HepG2 (cell line): ENCODE data around the gene MAPK8IP3.

ENCODE experiments used
- CTCF ChIP-seq: sonication (generic); formaldehyde crosslinking; IDR thresholded peaks from 2 replicates; pipeline ENCODE4 v1.5.0; 2020; ENCODE audit warnings: mild to moderate bottlenecking, missing genetic modification reagents, moderate library complexity
- ELF4 ChIP-seq: sonication (generic); formaldehyde crosslinking; IDR thresholded peaks from 2 replicates; pipeline ENCODE4 v1.5.0; 2020; ENCODE audit warnings: missing genetic modification reagents, mild to moderate bottlenecking, moderate library complexity, borderline replicate concordance
- ERF ChIP-seq: IDR thresholded peaks from 2 replicates; pipeline ENCODE4 v1.6.1; 2018; ENCODE audit warnings: missing biosample characterization, missing genetic modification reagents
- ETV6 ChIP-seq: sonication (generic); formaldehyde crosslinking; conservative IDR thresholded peaks from 2 replicates; pipeline ENCODE4 v1.4.0; 2020; ENCODE audit warnings: missing genetic modification reagents
- FOXM1 ChIP-seq: sonication (generic); formaldehyde crosslinking; IDR thresholded peaks from 2 replicates; pipeline ENCODE4 v1.5.0; 2020; ENCODE audit warnings: missing genetic modification reagents
- HNF4A ChIP-seq: sonication (generic); formaldehyde crosslinking; IDR thresholded peaks from 2 replicates; pipeline ENCODE4 v1.4.0; 2020; ENCODE audit warnings: missing genetic modification reagents
- NFYB ChIP-seq: sonication (generic); formaldehyde crosslinking; IDR thresholded peaks from 2 replicates; pipeline ENCODE4 v1.4.0; 2020; ENCODE audit warnings: missing genetic modification reagents
- POLR2A ChIP-seq, 2 experiments: IDR thresholded peaks; 2 replicates each; pipeline ENCODE4 v1.6.1; 2011; ENCODE audit warnings: low read depth in 2 of 2, low read length in 2 of 2, mild to moderate bottlenecking in 1 of 2, moderate library complexity in 1 of 2; ENCODE audit not compliant: insufficient read depth in 1 of 2
- POLR2AphosphoS2 ChIP-seq: IDR thresholded peaks from 2 replicates; pipeline ENCODE4 v1.6.1; 2011; ENCODE audit warnings: low read depth, low read length, improper control_type of control experiment
- TGIF2 ChIP-seq: IDR thresholded peaks from 2 replicates; pipeline ENCODE4 v1.6.1; 2016; ENCODE audit warnings: control low read depth, missing compliant biosample characterization
- WIZ ChIP-seq: sonication (generic); formaldehyde crosslinking; IDR thresholded peaks from 2 replicates; pipeline ENCODE4 v1.5.1; 2020; ENCODE audit warnings: mild to moderate bottlenecking, missing genetic modification reagents
- ZNF34 ChIP-seq: sonication (generic); formaldehyde crosslinking; IDR thresholded peaks from 2 replicates; pipeline ENCODE4 v1.4.0; 2020; ENCODE audit warnings: mild to moderate bottlenecking, missing genetic modification reagents, borderline replicate concordance
- ZNF660 ChIP-seq: sonication (generic); formaldehyde crosslinking; IDR thresholded peaks from 2 replicates; pipeline ENCODE4 v1.5.1; 2020; ENCODE audit warnings: mild to moderate bottlenecking, low read depth, missing genetic modification reagents, borderline replicate concordance

GRCh38 chr16:1782408-1783264 is 76.6 kb downstream of the MAPK8IP3 start, which contains the start of the genes NUBP2 and SPSB3:
- TF ChIP-seq NFYB (CRISPR knock-in tag) (peak; percentile 97), TGIF2 (CRISPR knock-in tag) (0 out of 2 replicates have a peak, but pooled peaks have one; percentile 32), ELF4 (CRISPR knock-in tag) (no peak), ETV6 (no peak), CTCF (CRISPR knock-in tag) (no peak), WIZ (CRISPR knock-in tag) (no peak), ZNF660 (CRISPR knock-in tag) (no peak), POLR2AphosphoS2 (no peak), ZNF34 (no peak), HNF4A (CRISPR knock-in tag) (no peak), POLR2A (IDR thresholded peaks at IDR 0.05; ENCODE audit: insufficient read depth in 1 of 2, low read depth in 2 of 2, low read length in 2 of 2) (peak; percentile 41 to 74; a peak in 3 of 4 replicates), ERF (0 out of 2 replicates have a peak, but pooled peaks have one; percentile 20), FOXM1 (CRISPR knock-in tag) (no peak)
